ENCODE data around the gene MTLN.
"Not testable (repeated sequence)": the region's sequence is repeated elsewhere in the genome, so short reads cannot be mapped to it uniquely, and the experiment has no call there.

The MTLN gene

DNA sequence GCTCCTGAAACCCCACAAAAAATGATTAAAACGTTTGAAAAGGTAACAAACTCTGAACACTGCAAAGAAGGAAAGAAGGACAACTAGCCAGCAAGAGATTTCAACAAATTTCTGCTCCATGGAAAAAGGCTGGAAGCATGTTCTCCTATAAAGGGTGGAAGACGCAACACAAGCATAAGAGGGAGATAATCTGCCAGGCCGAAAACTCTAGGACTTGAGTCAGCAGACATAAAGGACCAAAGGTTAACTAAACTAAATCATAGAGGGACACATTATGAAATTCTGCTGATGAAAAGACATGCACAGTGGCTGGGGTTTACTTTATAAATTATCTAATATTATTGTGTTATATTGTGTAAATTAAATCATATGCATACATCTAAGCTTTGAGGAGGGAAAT lies 14.3 kb downstream of the MTLN start:
- DNase-seq (ENCODE audit: low spot score): no peak

DNA sequence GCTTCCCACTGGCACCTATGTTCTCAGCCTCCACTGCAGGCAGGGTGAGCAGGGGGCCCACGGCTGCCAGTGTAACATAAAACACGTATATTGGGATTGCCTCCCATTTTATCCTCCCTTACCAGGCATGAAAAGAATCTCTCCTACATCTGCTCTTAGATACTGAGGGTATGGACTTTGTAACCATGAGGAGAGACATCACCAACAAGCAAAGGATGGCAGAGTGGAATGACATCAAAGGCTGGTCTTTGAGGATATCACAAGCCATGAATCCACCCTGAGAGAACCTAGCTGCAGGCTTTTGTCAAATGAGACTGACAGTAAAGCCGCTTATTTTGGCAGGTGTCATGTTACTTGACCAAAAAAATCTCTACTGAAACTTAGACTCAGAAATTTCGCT lies 14.9 kb downstream of the MTLN start:
- DNase-seq (ENCODE audit: low spot score): no peak

DNA sequence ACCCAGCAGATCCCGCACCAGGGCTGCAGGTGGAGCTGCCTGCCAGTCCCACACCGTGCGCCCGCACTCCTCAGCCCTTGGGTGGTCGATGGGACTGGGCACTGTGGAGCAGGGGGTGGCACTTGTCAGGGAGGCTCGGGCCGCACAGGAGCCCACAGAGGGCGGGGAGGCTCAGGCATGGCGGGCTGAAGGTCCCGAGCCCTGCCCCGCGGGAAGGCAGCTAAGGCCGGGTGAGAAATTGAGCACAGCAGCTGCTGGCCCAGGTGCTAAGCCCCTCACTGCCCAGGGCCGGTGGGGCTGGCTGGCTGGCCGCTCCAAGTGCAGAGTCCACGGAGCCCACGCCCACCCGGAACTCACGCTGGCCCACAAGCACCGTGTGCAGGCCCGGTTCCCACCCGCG lies 22.2 kb downstream of the MTLN start:
- not testable (repeated sequence) for DNase-seq (ENCODE audit: low spot score)

- no peak for DNase-seq (ENCODE audit: low spot score)
These were observed 29.9 kb downstream of the MTLN start for GRCh38 chr2:110182449-110182848.

DNA sequence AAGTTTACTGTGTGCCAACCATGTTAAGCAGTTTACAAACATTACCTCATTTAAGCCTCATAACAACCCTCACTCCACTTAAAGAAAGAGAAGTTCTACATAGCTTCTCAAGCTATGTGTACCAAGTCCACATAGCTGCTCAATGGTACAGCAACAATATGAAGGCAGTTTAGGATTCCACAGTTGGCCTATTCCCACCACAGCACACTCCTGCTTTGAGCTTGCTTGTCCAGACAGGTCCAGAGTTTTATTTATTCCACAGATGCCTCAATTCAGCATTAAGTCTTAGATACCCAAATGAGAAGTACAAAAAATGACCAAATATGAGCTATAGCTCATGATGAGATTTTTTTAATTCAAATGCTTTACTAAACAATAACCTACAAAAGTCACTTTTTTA lies 32.3 kb downstream of the MTLN start:
- DNase-seq (ENCODE audit: low spot score): no peak

GRCh38 chr2:110173523-110173922 lies 38.8 kb downstream of the MTLN start:
- DNase-seq (ENCODE audit: low spot score): no peak

- DNase-seq (ENCODE audit: low spot score): no peak
These were observed 39.8 kb downstream of the MTLN start for GRCh38 chr2:110172506-110172905.

GRCh38 chr2:110170102-110170501 lies 42.2 kb downstream of the MTLN start:
- no peak for DNase-seq (ENCODE audit: low spot score)

- no peak for DNase-seq (ENCODE audit: low spot score)
These were observed 44.9 kb downstream of the MTLN start for GRCh38 chr2:110167326-110168000.

DNA sequence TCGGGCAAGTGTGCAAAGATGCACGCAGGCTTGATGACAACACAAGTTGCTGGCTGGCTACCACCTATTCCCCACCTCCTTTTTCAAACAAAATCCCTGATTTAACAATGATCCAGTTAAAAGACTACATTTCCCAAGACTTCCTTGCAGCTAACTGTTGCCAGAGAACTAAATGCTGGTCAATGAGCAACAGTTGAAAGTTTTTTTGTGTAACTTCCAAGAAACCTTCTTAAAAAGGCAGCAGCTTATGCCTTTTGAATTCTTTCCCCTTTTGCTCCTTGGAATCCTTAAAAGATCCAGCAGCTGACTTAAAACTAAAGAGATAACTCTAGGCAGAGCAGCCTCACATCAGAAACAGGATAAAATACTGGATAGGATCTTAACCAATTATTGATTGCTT lies 46.1 kb downstream of the MTLN start:
- DNase-seq (ENCODE audit: low spot score): no peak
